Fibroblast of lung (primary cell): ENCODE data around the gene MTMR4. TPM values are rescaled to one million over a fixed set of nuclear protein-coding genes. Genes with fewer than 3 reads are reported as not detected.

Experiments used
- DNase-seq, 2 donors: peaks; one replicate each; pipeline versions ENCODE4 v3.0.0 to v3.0.0-alpha.2; 2010; ENCODE audit warnings: low read depth in 2 of 2
- H2AFZ ChIP-seq: 2 replicates; pipeline ENCODE4 v1.5.1; 2012; ENCODE audit warnings: low read length, control low read depth, inconsistent platforms
- H3K27ac ChIP-seq: 2 replicates; pipeline ENCODE4 v1.5.1; 2011; ENCODE audit warnings: low read length, control low read depth; ENCODE audit not compliant: insufficient read depth
- H3K27me3 ChIP-seq: 2 replicates; pipeline ENCODE4 v1.5.1; 2011; ENCODE audit warnings: mild to moderate bottlenecking, low read length; ENCODE audit not compliant: control insufficient read depth, insufficient read depth
- H3K36me3 ChIP-seq: 2 replicates; pipeline ENCODE4 v1.5.1; 2011; ENCODE audit warnings: low read length; ENCODE audit not compliant: control insufficient read depth, insufficient read depth
- H3K4me1 ChIP-seq: 2 replicates; pipeline ENCODE4 v1.5.1; 2011; ENCODE audit warnings: low read length; ENCODE audit not compliant: control insufficient read depth, insufficient read depth; ENCODE audit errors: extremely low read depth
- H3K4me2 ChIP-seq: 2 replicates; pipeline ENCODE4 v1.5.1; 2011; ENCODE audit warnings: low read length, control low read depth; ENCODE audit not compliant: insufficient read depth; ENCODE audit errors: extremely low read depth
- H3K4me3 ChIP-seq, 4 experiments: fragments of 200-600 bp in 1 of 4; sonication (generic) in 1 of 4; replicated peaks in 1 of 4; 2 replicates each; pipeline ENCODE4 v1.5.1; 2011 to 2016; ENCODE audit warnings: low read length in 4 of 4, low read depth in 3 of 4, mild to moderate bottlenecking in 3 of 4, control low read depth in 2 of 4, inconsistent platforms in 1 of 4, mixed read lengths in 1 of 4; ENCODE audit not compliant: insufficient read depth in 1 of 4; ENCODE audit errors: control extremely low read depth in 1 of 4
- H3K79me2 ChIP-seq: 2 replicates; pipeline ENCODE4 v1.5.1; 2012; ENCODE audit warnings: mild to moderate bottlenecking, low read length, inconsistent platforms; ENCODE audit not compliant: control insufficient read depth, insufficient read depth
- H3K9ac ChIP-seq: 2 replicates; pipeline ENCODE4 v1.5.1; 2011; ENCODE audit warnings: mild to moderate bottlenecking, low read length, control low read depth; ENCODE audit not compliant: insufficient read depth
- H3K9me3 ChIP-seq: 2 replicates; pipeline ENCODE4 v1.5.1; 2012; ENCODE audit warnings: low read depth, low read length; ENCODE audit not compliant: control insufficient read depth, insufficient read depth
- H4K20me1 ChIP-seq: 2 replicates; pipeline ENCODE4 v1.5.1; 2011; ENCODE audit warnings: low read length; ENCODE audit not compliant: control insufficient read depth, insufficient read depth; ENCODE audit errors: extremely low read depth
- CTCF ChIP-seq, 2 donors: IDR thresholded peaks in 1 of 2; conservative IDR thresholded peaks in 1 of 2; 1 replicate in 1 of 2; 2 replicates in 1 of 2; pipeline ENCODE4 v1.5.1; 2011 to 2012; ENCODE audit warnings: low read length in 2 of 2, control low read depth in 1 of 2, inconsistent platforms in 1 of 2, low read depth in 1 of 2, mild to moderate bottlenecking in 1 of 2
- EZH2 ChIP-seq: IDR thresholded peaks from 2 replicates; pipeline ENCODE4 v1.5.1; 2012; ENCODE audit warnings: low read length, control low read depth, mild to moderate bottlenecking; ENCODE audit errors: missing control alignments
- polyA plus RNA-seq, 2 donors: library from polyadenylated mRNA; depleted of rRNA in 1 of 2; stranded (reverse) in 1 of 2; unstranded in 1 of 2; fragments of >200 nt; gene quantifications; 2 replicates each; pipeline ENCODE4 v1.2.1, GENCODE V29; 2011 to 2012; ENCODE audit warnings: missing spikeins in 1 of 2
- total RNA-seq: library from RNA; depleted of rRNA; stranded (reverse); fragments of >200 nt; gene quantifications from 2 replicates; pipeline ENCODE4 v1.2.1, GENCODE V29; 2014

MTMR4 gene
- total and polyA plus RNA-seq, 2 donors (not counting 1 experiment from before 2014, with no cell fraction given), result 22.1 to 40.0 TPM

GRCh38 chr17:58513267-58513964 is 1.0 kb downstream of the MTMR4 start:
- peaks cover 7% of the 10 kb centered on the region for H3K4me1 ChIP-seq
- DNase-seq, result no peak
- H2AFZ ChIP-seq, result peak overlapping the region; percentile 52
- H3K9ac ChIP-seq, result peak overlapping the region; percentile 20
- no peaks in the 10 kb centered on the region for H3K27me3 ChIP-seq
- TF ChIP-seq CTCF (conservative IDR thresholded peaks at IDR 0.05 in 1 of 2, IDR thresholded peaks at IDR 0.05 in 1 of 2; ENCODE audit: low read depth in 1 of 2, low read length in 2 of 2) (no peak), EZH2 (no peak)
- peaks cover 16% of the 10 kb centered on the region for H3K36me3 ChIP-seq
- no peaks in the 10 kb centered on the region for H3K79me2 ChIP-seq
- no peaks in the 10 kb centered on the region for H3K9me3 ChIP-seq
- H3K27ac ChIP-seq, result no peak overlapping the region
- peak overlapping the region; percentile 89 for H3K4me2 ChIP-seq
- H4K20me1 ChIP-seq, result no peaks in the 10 kb centered on the region
- H3K4me3 ChIP-seq, result peak overlapping the region; percentile 52 to 73 (median 65)

DNA sequence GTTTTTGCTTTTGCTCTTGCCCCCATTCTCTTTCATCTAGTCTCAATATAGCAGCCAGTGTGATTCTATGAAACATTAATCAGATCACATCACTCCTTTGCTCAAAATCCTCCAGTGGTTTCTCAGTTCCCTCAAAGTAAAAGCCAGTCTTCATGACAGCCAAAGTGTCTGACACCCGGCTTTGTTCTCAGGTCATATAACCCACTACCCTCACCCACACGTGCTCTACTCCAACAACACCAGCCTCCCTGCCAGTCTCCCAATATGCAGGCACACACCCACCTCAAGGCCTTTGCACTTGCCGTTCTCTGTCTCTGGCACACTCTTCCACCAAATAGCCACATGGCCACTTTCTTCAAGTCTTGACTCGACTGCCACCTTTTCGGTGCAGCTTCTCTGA is 4.4 kb downstream of the MTMR4 start:
- H4K20me1 ChIP-seq, result no peaks in the 10 kb centered on the region
- H2AFZ ChIP-seq, result no peak overlapping the region
- DNase-seq, result no peak
- H3K27me3 ChIP-seq, result no peaks in the 10 kb centered on the region
- peaks cover 2% of the 10 kb centered on the region for H3K4me1 ChIP-seq
- no peak overlapping the region for H3K4me2 ChIP-seq
- no peak overlapping the region for H3K27ac ChIP-seq
- peaks cover 27% of the 10 kb centered on the region for H3K36me3 ChIP-seq
- no peak overlapping the region for H3K9ac ChIP-seq
- H3K4me3 ChIP-seq, result no peak overlapping the region
- H3K9me3 ChIP-seq, result no peaks in the 10 kb centered on the region
- H3K79me2 ChIP-seq, result no peaks in the 10 kb centered on the region
- TF ChIP-seq EZH2 (no peak), CTCF (conservative IDR thresholded peaks at IDR 0.05 in 1 of 2, IDR thresholded peaks at IDR 0.05 in 1 of 2; ENCODE audit: low read depth in 1 of 2, low read length in 2 of 2) (no peak)

GRCh38 chr17:58508341-58509067 is 5.9 kb downstream of the MTMR4 start:
- Histone ChIP-seq H3K36me3 (peaks cover 34% of the 10 kb centered on the region), H3K9me3 (no peaks in the 10 kb centered on the region), H3K4me2 (no peak overlapping the region), H4K20me1 (no peaks in the 10 kb centered on the region), H3K79me2 (no peaks in the 10 kb centered on the region), H3K27ac (no peak overlapping the region), H3K4me1 (peaks cover under 1% of the 10 kb centered on the region), H3K4me3 (no peak overlapping the region), H3K27me3 (no peaks in the 10 kb centered on the region), H3K9ac (no peak overlapping the region), H2AFZ (no peak overlapping the region)
- no peak for DNase-seq
- TF ChIP-seq CTCF (conservative IDR thresholded peaks at IDR 0.05 in 1 of 2, IDR thresholded peaks at IDR 0.05 in 1 of 2; ENCODE audit: low read depth in 1 of 2, low read length in 2 of 2), result no peak
